GM12892 (cell line): ENCODE data around the gene CCSER2.
A peak's percentile ranks its signal among the peaks of the same experiment; 100 is the strongest.
"Not testable (repeated sequence)": the region's sequence is repeated elsewhere in the genome, so short reads cannot be mapped to it uniquely, and the experiment has no call there.

ENCODE experiments used
- DNase-seq: peaks from one replicate; pipeline ENCODE4 v3.0.0; 2011; ENCODE audit not compliant: insufficient read length
- FAIRE-seq: peaks from 2 replicates; lab custom pipeline; 2011; peaks lifted over from hg19 to GRCh38; lab: Jason Lieb, UNC
- POLR2A ChIP-seq: IDR thresholded peaks from 2 replicates; pipeline ENCODE4 v1.6.1; 2011; ENCODE audit warnings: low read depth, low read length, control low read depth
- POLR2AphosphoS5 ChIP-seq: IDR thresholded peaks from 2 replicates; pipeline ENCODE4 v1.6.1; 2011; ENCODE audit warnings: low read depth, low read length, control low read depth
- TAF1 ChIP-seq: IDR thresholded peaks from 2 replicates; pipeline ENCODE4 v1.6.1; 2011; ENCODE audit warnings: low read depth, mild to moderate bottlenecking, control low read depth, low read length, borderline replicate concordance

Gene CCSER2

DNA sequence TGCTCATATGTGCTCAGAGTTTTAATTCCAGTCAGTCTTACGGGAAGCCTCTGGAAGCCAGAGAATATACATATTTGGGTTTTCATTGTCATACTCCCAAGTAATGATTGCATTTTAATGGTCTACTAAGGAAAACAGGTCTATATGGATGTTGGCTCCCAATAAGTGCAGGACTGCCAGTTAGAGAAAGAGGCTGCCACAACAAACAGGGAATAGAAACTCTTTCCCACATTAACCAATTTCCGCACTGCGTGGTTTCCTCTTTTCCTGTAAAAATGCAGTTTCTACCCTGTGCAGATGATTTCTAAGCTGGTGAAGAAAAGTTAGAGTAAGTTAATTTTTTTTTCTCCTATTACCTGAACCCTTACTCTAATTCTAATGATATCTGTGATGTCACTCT is 78.2 kb downstream of the CCSER2 start:
- DNase-seq: no peak
- TF ChIP-seq POLR2A: no peak
- no peak for TF ChIP-seq POLR2AphosphoS5
- FAIRE-seq: no peak

GRCh38 chr10:84407388-84408049 is 79.1 kb downstream of the CCSER2 start:
- DNase-seq (no peak), FAIRE-seq (no peak)

GRCh38 chr10:84412482-84412881 is 84.1 kb downstream of the CCSER2 start:
- DNase-seq: no peak
- no peak for FAIRE-seq
- TF ChIP-seq TAF1 (no peak), POLR2A (no peak), POLR2AphosphoS5 (no peak)

More at GRCh38 chr10:84407388-84408049, 79.1 kb downstream of the CCSER2 start:
- no peak for TF ChIP-seq POLR2A
- no peak for TF ChIP-seq TAF1
- no peak for TF ChIP-seq POLR2AphosphoS5

DNA sequence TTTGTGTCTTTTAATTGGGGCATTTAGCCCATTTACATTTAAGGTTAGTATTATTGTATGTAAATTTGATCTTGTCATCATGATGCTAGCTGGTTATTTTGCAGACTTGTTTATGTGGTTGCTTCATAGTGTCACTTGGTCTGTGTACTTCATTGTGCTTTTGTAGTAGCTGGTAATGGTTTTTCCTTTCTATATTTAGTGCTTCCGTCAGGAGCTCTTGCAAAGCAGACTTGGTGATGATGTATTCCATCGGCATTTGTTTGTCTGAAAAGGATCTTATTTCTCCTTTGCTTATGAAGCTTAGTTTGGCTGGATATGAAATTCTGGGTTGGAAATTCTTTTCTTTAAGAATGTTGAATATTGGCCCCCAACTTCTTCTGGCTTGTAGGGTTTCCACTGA is 85.7 kb downstream of the CCSER2 start:
- DNase-seq, FAIRE-seq: not testable (repeated sequence)

DNA sequence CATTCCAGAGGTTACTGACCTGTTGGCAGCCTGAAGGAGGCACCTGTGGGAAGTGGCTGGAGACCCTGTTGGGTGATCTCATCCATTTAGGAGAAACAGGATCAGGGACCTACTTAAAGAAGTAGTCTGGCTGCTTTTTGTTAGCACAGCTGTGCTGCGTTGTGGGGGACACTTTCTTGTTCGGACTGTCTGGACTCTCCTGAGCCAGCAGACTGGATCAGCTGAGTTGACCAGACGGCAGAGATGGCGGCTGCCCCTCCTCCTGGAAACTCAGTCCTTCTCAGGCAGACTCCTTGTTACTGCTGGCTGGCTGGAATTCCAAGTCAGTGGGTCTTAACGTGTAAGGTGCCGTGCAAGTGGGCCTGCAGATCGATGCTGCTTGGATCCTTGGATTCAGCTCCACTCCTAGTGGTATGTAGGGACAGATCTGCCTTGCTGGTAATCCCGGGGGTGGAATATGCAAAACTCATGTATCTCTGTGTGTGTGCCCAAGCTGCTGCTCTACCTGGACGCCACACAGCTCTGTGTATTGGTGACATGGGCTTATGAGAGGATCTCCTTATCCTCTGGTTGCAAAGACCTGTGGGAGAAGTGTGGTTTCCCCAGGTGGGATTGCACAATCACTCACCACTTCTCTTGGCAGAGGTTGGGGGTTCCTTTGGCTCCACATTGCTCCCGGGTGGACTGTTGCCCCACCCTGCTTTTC is 87.3 kb downstream of the CCSER2 start:
- DNase-seq: no peak
- TF ChIP-seq POLR2A (no peak), POLR2AphosphoS5 (no peak), TAF1 (no peak)
- no peak for FAIRE-seq

DNA sequence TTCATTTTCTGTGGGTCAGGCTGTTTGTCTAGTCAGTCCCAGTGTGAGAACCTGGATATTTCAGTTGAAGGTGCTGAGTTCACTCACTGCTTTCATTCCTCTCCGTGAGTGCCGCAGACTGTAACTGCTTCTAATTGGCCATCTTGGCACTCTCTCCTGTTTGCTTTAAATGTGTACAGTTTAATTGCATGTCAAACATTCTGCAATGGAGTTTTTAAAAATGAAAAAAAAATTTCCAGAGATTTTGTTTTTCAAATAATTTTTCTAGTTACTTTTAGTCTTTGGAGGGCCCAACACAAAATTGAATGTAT is 87.8 kb downstream of the CCSER2 start:
- no peak for TF ChIP-seq POLR2AphosphoS5
- no peak for TF ChIP-seq POLR2A
- TF ChIP-seq TAF1: no peak
- DNase-seq (no peak), FAIRE-seq (no peak)

DNA sequence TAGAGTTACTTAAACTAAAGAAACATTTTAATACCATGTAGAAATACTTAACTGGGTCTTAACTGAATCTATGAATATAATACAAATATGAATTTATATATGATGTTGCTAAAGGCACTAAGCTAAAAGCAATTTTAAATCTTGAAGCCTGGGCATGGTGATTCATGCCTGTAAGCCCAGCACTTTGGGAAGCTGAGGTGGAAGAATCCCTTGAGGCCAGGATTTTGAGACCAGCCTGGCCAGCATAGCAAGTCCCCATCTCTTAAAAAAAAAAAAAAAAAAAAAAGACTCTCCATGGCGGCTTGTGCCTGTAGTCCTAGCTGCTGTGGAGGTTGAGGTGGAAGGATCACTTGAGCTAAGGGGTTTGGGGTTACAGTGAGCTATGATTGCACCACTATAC is 95.3 kb downstream of the CCSER2 start:
- TF ChIP-seq POLR2AphosphoS5 (no peak), TAF1 (no peak), POLR2A (no peak)
- FAIRE-seq: no peak
- DNase-seq: no peak

DNA sequence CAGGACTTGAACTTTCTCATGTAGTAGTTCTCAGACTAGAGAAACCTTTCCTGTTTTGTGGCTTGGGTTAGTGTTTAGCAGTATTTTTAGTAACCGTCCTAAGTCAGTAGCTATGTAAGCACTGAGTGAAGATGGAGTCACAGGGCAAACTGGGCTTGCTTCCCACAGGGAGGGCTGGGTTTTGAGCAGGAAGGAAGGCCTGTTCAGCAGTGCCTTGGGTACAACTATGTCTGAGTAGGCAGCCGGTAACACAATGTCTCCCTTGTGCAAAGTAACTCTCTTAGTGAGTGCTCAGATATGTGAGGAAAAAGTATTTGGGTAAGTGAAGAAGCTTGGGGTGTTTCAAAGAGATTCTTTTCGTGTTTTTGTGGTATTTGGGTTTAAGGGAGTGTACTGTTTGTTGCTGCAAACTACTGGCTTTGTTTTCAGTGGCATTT is 96.4 kb downstream of the CCSER2 start:
- no peak for DNase-seq
- no peak for TF ChIP-seq TAF1
- FAIRE-seq: no peak

- no peak for DNase-seq
- FAIRE-seq: no peak
Observed at GRCh38 chr10:84427903-84428650, 99.7 kb downstream of the CCSER2 start.

GRCh38 chr10:84428711-84429110 is 100.3 kb downstream of the CCSER2 start:
- DNase-seq (no peak), FAIRE-seq (no peak)
- TF ChIP-seq POLR2A: no peak
- no peak for TF ChIP-seq POLR2AphosphoS5
- no peak for TF ChIP-seq TAF1

More at GRCh38 chr10:84427903-84428650, 99.7 kb downstream of the CCSER2 start:
- TF ChIP-seq POLR2AphosphoS5 (no peak), TAF1 (no peak), POLR2A (no peak)

DNA sequence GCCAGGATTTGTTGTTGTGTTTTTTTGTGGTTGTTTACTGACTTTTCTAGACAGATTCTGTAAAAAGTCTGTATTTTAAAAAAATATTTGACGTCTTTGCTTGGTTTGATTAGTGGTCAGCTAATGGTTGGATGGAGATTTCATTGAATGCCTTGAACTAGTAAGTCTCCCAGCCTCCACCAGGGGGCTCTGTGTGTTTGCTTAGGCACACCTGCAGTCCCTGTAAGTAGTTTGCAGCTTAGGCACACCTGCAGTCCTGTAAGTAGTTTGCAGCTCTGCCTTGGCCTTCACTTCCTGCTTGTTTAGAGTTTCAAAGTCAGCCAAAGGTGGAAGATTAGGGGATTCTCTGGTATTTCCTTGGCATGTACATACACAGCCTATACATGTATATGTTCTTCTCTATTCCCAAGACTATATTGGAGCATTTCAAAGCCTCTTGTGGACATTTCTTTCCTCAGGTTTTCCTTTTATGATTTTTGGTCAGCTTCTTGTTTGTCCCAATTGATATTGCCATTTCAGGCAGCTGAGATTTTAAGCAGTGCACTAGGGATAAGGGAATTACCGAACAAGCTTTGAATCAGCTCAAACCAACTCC is 101.6 kb downstream of the CCSER2 start:
- TF ChIP-seq POLR2AphosphoS5: no peak
- FAIRE-seq (peak; percentile 79), DNase-seq (peak; percentile 7)

- no peak for DNase-seq
Observed at GRCh38 chr10:84432891-84433290, 104.5 kb downstream of the CCSER2 start.

More at GRCh38 chr10:84432891-84433290, 104.5 kb downstream of the CCSER2 start:
- no peak for TF ChIP-seq POLR2AphosphoS5
- no peak for TF ChIP-seq TAF1
- TF ChIP-seq POLR2A: no peak
- no peak for FAIRE-seq
